Astrocyte (in vitro differentiated cells and primary cell): ENCODE results near the gene RUNX1. TPM values are rescaled to one million over a fixed set of nuclear protein-coding genes. Genes with fewer than 3 reads are reported as not detected.

ENCODE experiments used
- DNase-seq: peaks from one replicate; pipeline ENCODE4 v3.0.0-alpha.2; 2010; ENCODE audit warnings: low read depth
- FAIRE-seq: peaks from 2 replicates; lab custom pipeline; 2011; peaks lifted over from hg19 to GRCh38; lab: Jason Lieb, UNC
- H2AFZ ChIP-seq: 2 replicates; pipeline ENCODE4 v1.6.0; 2012; ENCODE audit warnings: low read depth, low read length, inconsistent platforms
- H3K27ac ChIP-seq: 2 replicates; pipeline ENCODE4 v1.5.1; 2011; ENCODE audit warnings: low read depth, low read length, inconsistent platforms
- H3K27me3 ChIP-seq: 2 replicates; pipeline ENCODE4 v1.6.0; 2011; ENCODE audit warnings: low read length, inconsistent platforms; ENCODE audit not compliant: insufficient read depth
- H3K36me3 ChIP-seq: 2 replicates; pipeline ENCODE4 v1.5.1; 2011; ENCODE audit warnings: low read length, inconsistent platforms; ENCODE audit not compliant: insufficient read depth
- H3K4me1 ChIP-seq: 2 replicates; pipeline ENCODE4 v1.5.1; 2011; ENCODE audit warnings: low read length, inconsistent platforms; ENCODE audit not compliant: insufficient read depth
- H3K4me2 ChIP-seq: 2 replicates; pipeline ENCODE4 v1.6.0; 2012; ENCODE audit warnings: low read length, inconsistent platforms
- H3K4me3 ChIP-seq: 2 replicates; pipeline ENCODE4 v1.5.1; 2011; ENCODE audit warnings: low read depth, mild to moderate bottlenecking, low read length, inconsistent platforms; ENCODE audit not compliant: insufficient read depth
- H3K79me2 ChIP-seq: 2 replicates; pipeline ENCODE4 v1.6.0; 2012; ENCODE audit warnings: mild to moderate bottlenecking, low read length, inconsistent platforms; ENCODE audit not compliant: insufficient read depth
- H3K9ac ChIP-seq: 2 replicates; pipeline ENCODE4 v1.6.0; 2012; ENCODE audit warnings: mild to moderate bottlenecking, low read length, inconsistent platforms
- H3K9me3 ChIP-seq: 2 replicates; pipeline ENCODE4 v1.5.1; 2012; ENCODE audit warnings: low read depth, mild to moderate bottlenecking, low read length, inconsistent platforms; ENCODE audit not compliant: insufficient read depth
- H4K20me1 ChIP-seq: 2 replicates; pipeline ENCODE4 v1.6.0; 2012; ENCODE audit warnings: low read length, inconsistent platforms; ENCODE audit not compliant: insufficient read depth
- H3K27ac Mint-ChIP-seq: one replicate; pipeline ENCODE4 v1.8.0; 2021; ENCODE audit warnings: mild to moderate bottlenecking, mixed read lengths; ENCODE audit not compliant: unreplicated experiment
- H3K27me3 Mint-ChIP-seq: one replicate; pipeline ENCODE4 v1.8.0; 2021; ENCODE audit warnings: low read depth, mixed read lengths; ENCODE audit not compliant: unreplicated experiment
- H3K36me3 Mint-ChIP-seq: one replicate; pipeline ENCODE4 v1.8.0; 2021; ENCODE audit warnings: low read depth, mixed read lengths; ENCODE audit not compliant: unreplicated experiment
- H3K4me1 Mint-ChIP-seq: one replicate; pipeline ENCODE4 v1.8.0; 2021; ENCODE audit warnings: low read depth, mixed read lengths; ENCODE audit not compliant: unreplicated experiment
- H3K4me3 Mint-ChIP-seq: one replicate; pipeline ENCODE4 v1.8.0; 2021; ENCODE audit warnings: mild to moderate bottlenecking, moderate library complexity, mixed read lengths; ENCODE audit not compliant: unreplicated experiment
- H3K9me3 Mint-ChIP-seq: one replicate; pipeline ENCODE4 v1.8.0; 2021; ENCODE audit warnings: mild to moderate bottlenecking, mixed read lengths; ENCODE audit not compliant: unreplicated experiment
- EZH2 ChIP-seq: IDR thresholded peaks from 2 replicates; pipeline ENCODE4 v1.6.1; 2012; ENCODE audit warnings: mild to moderate bottlenecking, low read length, inconsistent platforms; ENCODE audit not compliant: insufficient read depth
- total RNA-seq: library from RNA; stranded (reverse); gene quantifications from 2 replicates; pipeline ENCODE4 v1.2.1, GENCODE V29; 2021
- TF ChIP-seq, protein P1 (sequence below): IDR thresholded peaks from 2 replicates; pipeline ENCODE4 v1.5.1; 2011; ENCODE audit warnings: low read depth, mild to moderate bottlenecking, inconsistent platforms, low read length, moderate library complexity; ENCODE audit not compliant: insufficient read depth

The RUNX1 gene
- total RNA-seq, 1 donor from 2014 or later: 84.6 TPM

DNA sequence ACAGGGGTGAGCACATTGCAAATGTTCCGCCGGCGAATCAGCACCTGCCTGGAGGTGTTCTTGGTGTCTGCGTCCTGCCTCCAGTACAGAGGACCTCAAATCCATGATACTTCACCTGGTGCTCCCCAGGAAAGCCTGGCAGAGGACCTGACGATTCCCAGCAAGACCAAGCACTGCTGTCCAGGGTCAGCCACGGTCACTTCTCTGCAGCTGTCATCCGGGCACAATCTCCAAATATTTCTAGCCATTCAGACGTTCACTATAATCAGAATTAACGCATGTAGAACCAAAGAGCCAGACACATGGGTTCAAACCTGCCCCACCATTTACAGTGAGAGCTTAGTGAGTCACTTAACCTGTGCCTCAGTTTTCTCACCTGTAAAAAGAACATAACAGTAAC is 305.8 kb downstream of the RUNX1 start:
- H3K4me2 ChIP-seq: peak overlapping the region; percentile 39
- DNase-seq: no peak
- FAIRE-seq: no peak
- TF ChIP-seq, protein P1, sequence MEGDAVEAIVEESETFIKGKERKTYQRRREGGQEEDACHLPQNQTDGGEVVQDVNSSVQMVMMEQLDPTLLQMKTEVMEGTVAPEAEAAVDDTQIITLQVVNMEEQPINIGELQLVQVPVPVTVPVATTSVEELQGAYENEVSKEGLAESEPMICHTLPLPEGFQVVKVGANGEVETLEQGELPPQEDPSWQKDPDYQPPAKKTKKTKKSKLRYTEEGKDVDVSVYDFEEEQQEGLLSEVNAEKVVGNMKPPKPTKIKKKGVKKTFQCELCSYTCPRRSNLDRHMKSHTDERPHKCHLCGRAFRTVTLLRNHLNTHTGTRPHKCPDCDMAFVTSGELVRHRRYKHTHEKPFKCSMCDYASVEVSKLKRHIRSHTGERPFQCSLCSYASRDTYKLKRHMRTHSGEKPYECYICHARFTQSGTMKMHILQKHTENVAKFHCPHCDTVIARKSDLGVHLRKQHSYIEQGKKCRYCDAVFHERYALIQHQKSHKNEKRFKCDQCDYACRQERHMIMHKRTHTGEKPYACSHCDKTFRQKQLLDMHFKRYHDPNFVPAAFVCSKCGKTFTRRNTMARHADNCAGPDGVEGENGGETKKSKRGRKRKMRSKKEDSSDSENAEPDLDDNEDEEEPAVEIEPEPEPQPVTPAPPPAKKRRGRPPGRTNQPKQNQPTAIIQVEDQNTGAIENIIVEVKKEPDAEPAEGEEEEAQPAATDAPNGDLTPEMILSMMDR: no peak
- TF ChIP-seq EZH2: no peak
- H3K4me3 ChIP-seq: no peak overlapping the region
- Mint-ChIP-seq H3K4me3 (no peak overlapping the region), H3K4me1 (peaks cover 5% of the 10 kb centered on the region), H3K36me3 (no peaks in the 10 kb centered on the region), H3K9me3 (peaks cover 6% of the 10 kb centered on the region), H3K27me3 (peaks cover 34% of the 10 kb centered on the region), H3K27ac (no peak overlapping the region)
- H4K20me1 ChIP-seq: no peaks in the 10 kb centered on the region
- peaks cover 4% of the 10 kb centered on the region for H3K27me3 ChIP-seq
- H3K79me2 ChIP-seq: no peaks in the 10 kb centered on the region
- H3K9ac ChIP-seq: no peak overlapping the region
- no peaks in the 10 kb centered on the region for H3K9me3 ChIP-seq
- peaks cover 10% of the 10 kb centered on the region for H3K4me1 ChIP-seq
- H3K27ac ChIP-seq: no peak overlapping the region
- H2AFZ ChIP-seq: no peak overlapping the region
- no peaks in the 10 kb centered on the region for H3K36me3 ChIP-seq

DNA sequence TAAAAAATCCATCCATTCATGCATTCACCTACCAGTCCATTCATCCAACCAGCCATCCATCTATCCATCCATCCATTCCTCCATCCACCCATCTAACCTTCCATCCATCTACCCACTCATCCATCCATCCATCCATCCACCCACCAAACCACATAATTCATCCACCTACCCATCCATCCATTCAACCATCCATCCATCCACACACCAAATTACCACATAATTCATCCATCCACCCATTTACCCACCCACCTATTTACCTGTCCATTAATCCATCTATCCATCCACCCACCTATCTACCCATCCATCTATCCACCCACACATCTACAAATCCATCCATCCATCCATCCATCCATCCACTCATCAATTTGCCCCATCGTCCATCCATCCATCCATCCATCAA is 308.9 kb downstream of the RUNX1 start:
- H3K4me1 ChIP-seq: peaks cover 17% of the 10 kb centered on the region
- no peaks in the 10 kb centered on the region for H3K79me2 ChIP-seq
- peaks cover 10% of the 10 kb centered on the region for H3K4me1 Mint-ChIP-seq
- H3K4me3 Mint-ChIP-seq: no peak overlapping the region
- H3K9me3 Mint-ChIP-seq: peaks cover 5% of the 10 kb centered on the region
- no peak overlapping the region for H2AFZ ChIP-seq
- H3K9me3 ChIP-seq: no peaks in the 10 kb centered on the region
- peaks cover 5% of the 10 kb centered on the region for H3K27me3 ChIP-seq
- FAIRE-seq (no peak), DNase-seq (no peak)
- H4K20me1 ChIP-seq: no peaks in the 10 kb centered on the region
- peaks cover 35% of the 10 kb centered on the region for H3K27me3 Mint-ChIP-seq
- no peaks in the 10 kb centered on the region for H3K36me3 Mint-ChIP-seq
- no peaks in the 10 kb centered on the region for H3K36me3 ChIP-seq
- no peak overlapping the region for H3K9ac ChIP-seq
- no peak overlapping the region for H3K27ac Mint-ChIP-seq
- H3K4me2 ChIP-seq: no peak overlapping the region
- H3K4me3 ChIP-seq: no peak overlapping the region
- TF ChIP-seq, protein P1: no peak
- TF ChIP-seq EZH2: no peak
- H3K27ac ChIP-seq: no peak overlapping the region
